ENCODE results near the gene PFKL.

DNA sequence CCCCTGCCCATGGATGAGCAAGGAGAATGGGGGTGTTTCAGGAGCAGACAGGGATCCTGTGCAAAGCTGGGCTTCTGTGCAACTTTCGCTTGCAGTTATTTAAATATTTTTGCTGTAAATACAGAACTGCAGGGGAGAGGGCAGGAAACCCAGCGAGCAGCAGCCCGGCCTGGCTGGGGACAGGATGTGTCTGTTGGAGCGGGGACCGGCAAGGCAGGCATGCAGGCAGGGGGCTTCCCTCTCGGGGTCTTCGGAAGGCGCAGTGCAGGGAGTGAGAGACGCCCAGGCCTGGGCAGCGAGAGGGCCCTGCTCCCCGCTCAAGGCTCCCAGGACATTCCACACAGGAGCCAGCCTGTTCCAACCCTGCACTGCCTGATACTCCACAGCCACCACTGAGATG is 15.9 kb upstream of the PFKL start:
- TF ChIP-seq, protein P1, sequence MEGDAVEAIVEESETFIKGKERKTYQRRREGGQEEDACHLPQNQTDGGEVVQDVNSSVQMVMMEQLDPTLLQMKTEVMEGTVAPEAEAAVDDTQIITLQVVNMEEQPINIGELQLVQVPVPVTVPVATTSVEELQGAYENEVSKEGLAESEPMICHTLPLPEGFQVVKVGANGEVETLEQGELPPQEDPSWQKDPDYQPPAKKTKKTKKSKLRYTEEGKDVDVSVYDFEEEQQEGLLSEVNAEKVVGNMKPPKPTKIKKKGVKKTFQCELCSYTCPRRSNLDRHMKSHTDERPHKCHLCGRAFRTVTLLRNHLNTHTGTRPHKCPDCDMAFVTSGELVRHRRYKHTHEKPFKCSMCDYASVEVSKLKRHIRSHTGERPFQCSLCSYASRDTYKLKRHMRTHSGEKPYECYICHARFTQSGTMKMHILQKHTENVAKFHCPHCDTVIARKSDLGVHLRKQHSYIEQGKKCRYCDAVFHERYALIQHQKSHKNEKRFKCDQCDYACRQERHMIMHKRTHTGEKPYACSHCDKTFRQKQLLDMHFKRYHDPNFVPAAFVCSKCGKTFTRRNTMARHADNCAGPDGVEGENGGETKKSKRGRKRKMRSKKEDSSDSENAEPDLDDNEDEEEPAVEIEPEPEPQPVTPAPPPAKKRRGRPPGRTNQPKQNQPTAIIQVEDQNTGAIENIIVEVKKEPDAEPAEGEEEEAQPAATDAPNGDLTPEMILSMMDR (IDR thresholded peaks at IDR 0.05) = no peak
- TF ChIP-seq POLR2A (IDR thresholded peaks at IDR 0.05) = no peak

Data from lower leg skin (tissue), 3 donors.